AG10803 (cell line): ENCODE measurements around the gene CAMK1D.

Source experiments
- DNase-seq: peaks from one replicate; pipeline ENCODE4 v3.0.0; 2010; ENCODE audit warnings: low read depth
- H3K4me3 ChIP-seq: 2 replicates; pipeline ENCODE4 v1.5.1; 2011; ENCODE audit warnings: mild to moderate bottlenecking, low read length, control low read depth
- CTCF ChIP-seq: conservative IDR thresholded peaks from 2 replicates; pipeline ENCODE4 v1.5.1; 2011; ENCODE audit warnings: mild to moderate bottlenecking, low read length, control low read depth, inconsistent platforms

The CAMK1D gene

GRCh38 chr10:12387561-12388210 lies 38.3 kb downstream of the CAMK1D start:
- no peak for TF ChIP-seq CTCF
- DNase-seq, result no peak
- no peak overlapping the region for H3K4me3 ChIP-seq

GRCh38 chr10:12388671-12389070 lies 39.3 kb downstream of the CAMK1D start:
- TF ChIP-seq CTCF, result no peak
- no peak for DNase-seq

GRCh38 chr10:12389154-12389734 lies 39.9 kb downstream of the CAMK1D start:
- DNase-seq, result no peak
- TF ChIP-seq CTCF, result no peak

More at GRCh38 chr10:12388671-12389070, 39.3 kb downstream of the CAMK1D start:
- H3K4me3 ChIP-seq, result no peak overlapping the region

GRCh38 chr10:12390733-12391132 lies 41.4 kb downstream of the CAMK1D start:
- no peak for TF ChIP-seq CTCF
- H3K4me3 ChIP-seq, result no peak overlapping the region
- no peak for DNase-seq

More at GRCh38 chr10:12389154-12389734, 39.9 kb downstream of the CAMK1D start:
- no peak overlapping the region for H3K4me3 ChIP-seq

- TF ChIP-seq CTCF, result no peak
- H3K4me3 ChIP-seq, result no peak overlapping the region
- no peak for DNase-seq
Observed at GRCh38 chr10:12391206-12391605, 41.9 kb downstream of the CAMK1D start.

GRCh38 chr10:12393831-12394230 lies 44.5 kb downstream of the CAMK1D start:
- no peak for DNase-seq
- TF ChIP-seq CTCF, result no peak
- no peak overlapping the region for H3K4me3 ChIP-seq
